RPMI7951 (cell line): ENCODE data around the gene TSHR. TPM values are rescaled to one million over a fixed set of nuclear protein-coding genes. Genes with fewer than 3 reads are reported as not detected.
"Not testable (repeated sequence)": the region's sequence is repeated elsewhere in the genome, so short reads cannot be mapped to it uniquely, and the experiment has no call there.

ENCODE experiments used
- DNase-seq: peaks from one replicate; pipeline ENCODE4 v3.0.0-alpha.2; 2012; ENCODE audit warnings: low read depth
- total RNA-seq: library from RNA; depleted of rRNA; stranded (reverse); fragments of >200 nt; shearing (Covaris generic); gene quantifications from 2 replicates; pipeline ENCODE4 v1.2.3, GENCODE V29; 2014

TSHR gene
- total RNA-seq, 1 experiment from 2014 or later: not detected

DNA sequence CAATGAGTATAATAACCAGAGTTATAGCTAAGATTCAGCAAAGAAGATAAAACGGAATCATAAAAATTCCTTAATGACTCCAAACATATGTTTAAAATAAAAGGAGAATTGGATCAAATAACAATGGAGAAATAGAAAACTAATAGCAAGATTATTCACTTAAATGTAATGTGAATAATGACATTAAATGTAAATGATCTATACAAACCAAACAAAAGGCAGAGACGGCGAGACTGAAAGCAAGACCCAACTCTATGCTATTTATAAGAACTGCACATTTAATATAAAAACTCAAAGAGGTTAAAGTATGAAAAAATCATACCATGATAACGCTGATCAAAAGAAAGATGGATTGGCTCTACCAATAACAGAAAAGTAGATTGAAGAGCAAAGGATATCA lies 3.9 kb upstream of the TSHR start:
- no peak for DNase-seq

DNA sequence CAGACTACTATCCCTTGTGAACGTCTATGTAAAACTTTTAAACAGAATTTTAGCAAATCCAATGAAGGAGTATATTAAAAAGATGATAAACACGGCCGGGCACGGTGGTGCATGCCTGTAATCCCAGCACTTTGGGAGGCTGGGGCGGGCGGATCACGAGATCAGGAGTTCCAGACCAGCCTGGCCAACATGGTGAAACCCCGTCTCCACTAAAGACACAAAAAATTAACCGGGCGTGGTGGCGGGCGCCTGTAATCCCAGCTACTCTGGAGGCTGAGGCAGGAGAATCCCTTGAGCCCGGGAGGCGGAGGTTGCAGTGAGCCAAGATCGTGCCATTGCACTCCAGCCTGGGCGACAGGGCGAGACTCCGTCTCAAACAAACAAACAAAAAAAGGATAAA lies 2.2 kb upstream of the TSHR start:
- DNase-seq: not testable (repeated sequence)

DNA sequence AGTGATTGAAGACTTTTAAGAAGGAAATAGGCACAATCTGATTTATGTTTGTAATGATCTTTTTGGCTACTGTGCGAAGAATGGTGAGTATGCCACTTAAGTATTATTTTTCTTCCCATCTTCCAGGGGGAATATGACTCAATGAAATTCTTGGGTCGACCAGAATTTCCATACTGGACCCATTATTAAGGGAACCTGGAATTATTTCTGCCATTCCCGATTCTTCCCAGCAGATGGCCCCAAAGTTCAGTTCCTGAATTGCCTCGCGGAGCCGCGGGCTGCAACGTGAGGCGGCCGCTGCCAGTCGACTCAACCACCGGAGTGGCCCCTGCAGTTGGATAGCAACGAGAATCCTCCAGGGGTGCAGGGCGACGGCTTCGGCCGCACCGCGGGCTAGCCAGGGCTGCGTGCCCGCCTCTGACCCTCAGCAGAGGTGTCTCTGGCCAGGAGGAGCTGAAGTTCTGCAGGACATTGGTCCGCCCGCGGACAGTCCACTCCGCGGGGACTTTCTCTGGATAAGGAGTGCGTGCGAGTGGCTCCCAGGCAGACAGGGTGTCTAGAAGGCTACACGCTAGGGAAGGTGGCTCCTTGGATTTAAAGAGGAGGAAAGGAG lies 628 bp upstream of the TSHR start:
- DNase-seq: peak; percentile 68

DNA sequence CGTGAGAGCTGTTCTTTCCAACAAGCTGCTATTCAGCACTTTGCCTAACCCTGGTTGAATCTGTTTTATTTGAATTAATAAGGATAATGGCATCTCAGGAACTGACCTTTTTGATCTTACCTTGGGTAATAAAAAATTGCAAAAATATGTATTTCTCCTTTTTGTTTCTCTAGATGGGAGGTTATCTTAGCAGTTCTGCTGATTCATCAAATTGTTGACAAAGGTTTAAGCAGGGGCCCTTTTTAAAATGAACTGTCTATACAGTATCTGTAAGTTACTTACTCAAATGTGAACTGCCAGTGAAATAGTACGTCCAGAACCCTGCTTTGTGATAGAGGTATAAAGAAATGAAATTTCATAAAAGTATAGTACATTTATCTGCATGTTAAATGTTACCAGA lies 681 bp downstream of the TSHR start:
- no peak for DNase-seq

DNA sequence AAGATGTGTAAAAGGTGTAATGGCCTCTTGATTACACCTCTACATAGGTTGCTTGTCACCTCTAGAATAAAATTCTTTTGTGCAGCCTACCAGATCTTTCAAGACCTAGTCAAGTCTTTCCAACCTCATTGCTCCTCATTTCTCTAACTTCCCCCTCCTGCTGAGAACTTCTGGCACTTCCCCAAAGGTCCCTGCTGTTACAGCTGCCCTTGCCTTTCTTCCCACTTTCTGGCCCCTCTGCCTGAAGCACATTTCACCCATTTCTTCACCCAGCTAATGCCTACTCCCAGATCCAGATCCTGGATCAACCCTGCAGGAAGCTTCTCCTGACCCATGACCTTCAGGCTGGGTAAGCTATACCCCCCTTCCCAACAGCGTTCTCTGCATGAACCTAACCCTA lies 1.5 kb downstream of the TSHR start:
- no peak for DNase-seq

DNA sequence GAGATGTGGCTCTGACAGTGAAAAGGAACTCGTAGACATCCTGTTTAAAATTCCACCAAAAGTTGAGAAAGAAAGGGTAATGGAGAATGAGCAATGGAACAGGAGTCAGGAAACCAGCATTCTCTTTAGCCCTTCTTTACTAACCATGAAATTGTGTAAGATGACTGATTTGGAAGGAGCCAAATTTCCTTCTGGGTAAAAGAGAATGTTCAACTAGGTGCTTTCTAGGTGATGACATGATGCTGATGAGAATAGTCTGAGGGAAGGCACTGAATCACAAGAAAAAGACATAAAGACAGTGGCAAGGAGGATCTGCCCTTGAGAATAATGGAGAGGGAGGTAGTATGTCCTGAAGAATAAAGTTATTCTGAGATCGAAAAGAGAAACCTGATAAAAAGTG lies 2.2 kb downstream of the TSHR start:
- DNase-seq: no peak

DNA sequence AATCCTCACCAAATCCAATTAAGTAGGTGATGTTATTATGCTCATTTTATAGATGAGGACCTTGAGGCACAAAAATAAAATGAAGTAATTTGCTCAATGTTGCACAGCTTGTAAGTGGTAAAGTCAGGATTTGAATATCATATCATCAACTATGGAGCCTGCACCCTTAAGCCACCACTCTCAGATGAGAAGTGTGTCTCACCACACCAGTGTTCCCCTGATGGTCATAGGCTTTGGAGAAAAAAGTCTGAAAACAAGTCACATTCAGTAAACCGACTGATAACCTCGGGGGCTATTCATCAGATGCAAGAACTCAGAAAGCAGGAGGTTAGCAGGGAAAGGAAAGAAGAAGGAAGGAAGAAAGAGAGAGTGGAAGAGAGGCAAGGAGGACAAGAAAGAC lies 2.8 kb downstream of the TSHR start:
- DNase-seq: no peak

DNA sequence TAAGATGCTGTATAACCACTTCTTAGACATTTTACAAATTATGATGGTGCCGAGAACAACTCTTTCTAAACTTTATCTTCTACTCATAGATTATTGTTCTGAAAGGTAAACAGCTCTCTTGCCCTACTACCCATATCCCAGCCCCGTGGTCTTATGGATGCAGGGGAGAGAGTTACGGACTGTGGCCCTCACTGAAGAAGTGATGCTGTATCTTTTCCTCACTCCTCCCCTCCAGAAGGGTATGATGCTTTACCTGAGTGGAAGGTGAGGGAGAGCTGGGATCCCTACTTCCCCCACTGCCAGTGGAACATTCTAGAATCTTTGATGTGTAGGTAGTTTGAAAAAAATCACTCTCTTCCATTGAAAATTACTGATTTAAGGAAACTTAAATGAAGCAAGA lies 3.5 kb downstream of the TSHR start:
- DNase-seq: no peak

DNA sequence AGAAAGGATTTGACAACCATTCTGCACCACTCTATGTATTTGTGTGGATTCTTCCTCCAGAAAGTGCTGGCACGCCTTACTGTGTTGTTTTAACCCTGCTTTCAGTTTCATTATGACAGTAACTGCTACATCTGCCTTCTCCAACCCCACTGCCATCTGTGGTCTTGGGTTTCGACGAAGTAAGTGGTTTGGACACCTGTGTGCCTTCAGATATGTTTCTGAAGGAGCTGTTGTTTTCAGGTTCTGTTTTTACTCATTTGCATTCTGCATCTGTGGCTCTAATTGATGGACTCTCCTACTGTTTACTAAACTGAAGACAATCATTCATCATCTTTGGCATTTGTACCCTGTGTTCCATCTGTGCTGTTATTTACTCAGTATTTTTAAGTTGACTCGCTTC lies 4.1 kb downstream of the TSHR start:
- peak; percentile 17 for DNase-seq

DNA sequence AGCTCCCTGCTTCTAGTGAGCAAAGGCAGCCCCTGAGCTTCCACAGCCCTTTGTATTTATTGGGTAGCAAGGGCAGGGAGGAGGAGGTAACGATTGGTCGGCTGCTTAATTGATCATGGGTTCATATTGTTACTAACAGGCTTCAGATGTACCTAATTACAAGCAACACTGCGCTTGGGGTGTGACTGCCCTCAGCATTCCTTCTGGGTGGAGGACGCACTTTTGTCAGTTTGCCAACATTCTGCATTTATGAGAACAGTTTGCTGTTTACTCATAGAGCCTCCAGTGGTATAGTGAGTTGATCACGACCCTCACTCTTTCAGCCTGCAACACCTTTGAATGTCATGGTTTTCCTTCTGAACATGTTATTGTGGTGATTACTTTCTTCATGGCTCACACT lies 9.6 kb downstream of the TSHR start:
- no peak for DNase-seq

DNA sequence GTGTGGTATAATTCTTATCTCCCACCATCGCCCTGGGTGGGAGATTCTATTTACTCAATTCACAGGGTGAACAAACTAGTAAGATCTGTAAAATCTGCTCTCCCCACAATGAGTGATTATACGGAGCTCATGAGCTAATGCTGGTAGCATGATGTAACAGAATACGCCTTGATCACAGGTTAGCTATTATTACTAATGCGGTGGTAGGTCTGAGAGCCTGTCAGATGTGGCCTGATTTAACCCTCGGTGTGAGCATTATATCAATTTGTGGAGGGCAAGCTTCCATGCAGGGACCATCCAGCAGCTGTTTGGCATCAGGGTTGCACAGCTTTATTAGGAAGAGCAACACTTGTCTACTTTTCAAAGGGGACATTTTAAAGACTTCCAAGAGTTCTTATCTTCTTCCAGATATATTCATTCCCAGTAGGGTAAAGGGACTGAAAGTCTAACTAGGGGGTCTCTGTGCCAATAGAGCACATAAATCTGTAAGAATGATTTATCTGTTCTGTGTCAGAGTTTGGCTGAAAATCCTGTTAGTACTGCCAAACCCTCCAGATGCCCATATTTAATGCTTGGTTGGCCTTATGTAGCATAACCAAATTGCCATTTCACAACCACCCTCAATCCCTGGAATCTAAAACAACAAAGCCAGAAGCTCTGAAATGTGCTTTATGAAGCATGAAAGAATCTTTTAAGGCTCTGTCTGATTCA lies 18.7 kb downstream of the TSHR start:
- DNase-seq: peak; percentile 10

DNA sequence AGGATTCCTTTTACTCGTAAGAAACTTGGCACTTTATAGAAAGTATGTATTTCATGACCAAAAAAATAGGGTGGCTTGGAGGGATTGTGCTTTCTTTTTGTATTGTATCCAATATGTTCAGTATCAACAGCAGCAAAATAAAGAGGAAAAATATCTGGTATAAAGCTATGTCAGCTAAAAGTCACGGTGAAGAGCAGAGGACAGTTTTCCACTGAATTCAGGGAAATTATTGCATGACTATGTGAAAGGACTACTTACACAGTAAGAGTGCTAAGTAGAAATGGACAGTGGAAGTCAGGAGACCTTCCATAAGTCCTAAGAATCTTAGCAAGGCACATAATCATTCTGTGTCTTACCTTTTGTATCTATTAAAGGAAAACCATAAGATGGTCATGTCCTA lies 19.3 kb downstream of the TSHR start:
- DNase-seq: no peak

DNA sequence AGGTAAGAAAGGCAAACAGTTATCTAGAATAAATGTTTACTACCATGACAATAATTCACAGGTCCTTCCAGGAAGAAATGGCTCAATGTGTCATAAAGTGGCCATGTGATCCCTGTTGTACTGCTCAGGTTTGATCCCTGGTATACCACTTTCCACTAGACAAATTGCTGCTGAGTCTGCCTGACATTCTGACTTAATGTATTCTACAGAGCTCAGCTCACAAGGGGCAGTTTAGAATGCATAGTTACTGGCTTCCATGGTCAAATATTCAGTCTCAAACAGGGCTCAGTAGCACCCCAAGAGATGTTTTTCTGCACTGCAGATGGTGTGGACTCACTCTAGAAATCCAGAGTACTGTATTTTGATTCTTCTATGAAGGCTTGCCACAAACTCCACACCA lies 21.8 kb downstream of the TSHR start:
- no peak for DNase-seq

DNA sequence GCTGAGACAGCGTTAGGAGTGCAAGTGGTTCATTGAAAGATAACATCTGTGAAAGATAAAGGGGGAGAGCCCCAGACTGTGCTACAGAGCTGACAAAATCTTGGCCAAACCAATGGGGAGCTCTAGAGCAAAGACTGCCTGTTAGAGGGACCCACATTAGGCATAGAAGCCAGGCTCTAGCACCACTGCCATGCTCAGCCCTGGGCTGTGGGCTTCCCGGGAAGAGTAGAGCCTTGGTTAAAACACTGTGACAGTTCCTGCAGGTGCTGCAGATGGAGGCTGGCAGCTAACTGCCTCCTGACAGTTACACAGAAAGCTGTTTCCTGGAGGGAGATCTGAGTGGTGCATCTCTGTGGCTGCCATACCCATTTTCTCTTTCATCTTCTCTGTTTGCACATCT lies 23.0 kb downstream of the TSHR start:
- DNase-seq: no peak

DNA sequence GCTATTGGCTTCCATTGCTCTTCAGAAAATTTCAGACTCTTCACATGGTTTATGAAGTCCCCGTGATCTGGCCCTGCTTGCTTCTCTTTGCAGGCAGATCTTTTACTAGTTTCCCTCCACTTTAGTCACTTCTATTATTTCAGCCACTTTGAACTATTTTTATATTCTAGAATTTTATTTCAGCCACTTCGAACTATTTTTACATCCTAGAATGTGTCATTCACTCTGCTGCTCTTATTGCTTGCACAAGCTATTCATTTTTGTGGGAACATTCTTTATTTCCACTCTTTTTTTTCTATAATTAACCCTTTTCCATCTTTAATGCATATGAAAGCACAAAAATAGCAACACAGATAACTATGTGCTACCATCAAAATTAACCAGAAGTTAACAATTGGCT lies 24.5 kb downstream of the TSHR start:
- no peak for DNase-seq

DNA sequence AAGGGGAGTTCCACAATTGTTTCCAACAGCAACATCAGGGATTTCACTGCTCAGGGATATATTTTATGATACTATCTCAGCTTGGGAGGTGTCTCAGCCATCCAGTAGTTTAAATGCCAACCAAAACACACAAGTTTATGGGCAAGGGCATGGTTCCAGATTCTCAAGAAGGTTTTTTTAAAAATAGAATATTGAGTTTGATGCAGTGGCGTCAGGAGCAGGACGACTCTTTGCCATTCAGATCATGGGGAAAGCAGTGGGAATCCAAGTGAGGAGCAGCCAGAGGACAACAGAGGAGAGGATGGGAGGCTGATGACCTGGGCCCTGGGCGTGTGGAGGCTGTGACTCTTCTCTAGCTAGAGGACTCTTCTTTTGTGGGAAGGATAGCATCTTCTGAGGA lies 25.7 kb downstream of the TSHR start:
- DNase-seq: no peak

DNA sequence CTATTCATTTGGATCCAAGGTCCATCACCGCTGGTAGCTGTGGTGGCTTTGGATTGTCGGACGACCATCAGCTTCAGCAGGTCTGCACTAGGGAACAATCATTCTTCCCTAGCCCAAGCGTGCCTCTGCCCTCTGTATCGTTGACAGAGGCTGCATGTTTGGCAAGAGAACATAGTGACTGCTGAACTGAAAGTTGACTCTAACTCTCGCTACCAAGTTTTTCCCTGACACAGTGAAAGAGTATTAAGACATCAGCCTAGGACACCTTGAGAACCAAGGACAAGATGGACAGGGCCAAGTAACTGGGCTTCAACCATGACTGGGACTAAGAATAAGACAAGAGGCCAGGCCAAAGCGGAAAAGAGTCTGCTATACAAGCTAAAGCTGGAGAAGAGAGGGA lies 26.3 kb downstream of the TSHR start:
- DNase-seq: no peak

DNA sequence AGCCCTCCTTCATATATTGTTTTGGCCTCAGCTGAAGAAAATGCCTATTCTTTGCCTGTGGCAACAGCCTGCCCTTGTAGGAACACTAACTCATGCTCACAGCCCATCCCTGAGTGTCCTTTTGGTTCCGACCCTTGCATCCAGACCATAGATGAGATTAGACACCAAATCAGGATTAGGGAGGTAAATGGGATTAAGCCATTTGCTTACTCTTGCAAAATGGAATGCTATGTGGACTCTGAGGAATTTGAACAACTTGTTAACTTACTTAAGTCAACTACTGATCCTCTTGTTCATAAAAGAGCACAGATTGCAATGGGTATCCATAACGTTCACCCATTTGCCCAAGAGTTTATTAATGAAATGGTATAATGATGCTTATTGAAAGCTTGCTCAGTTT lies 27.3 kb downstream of the TSHR start:
- no peak for DNase-seq

DNA sequence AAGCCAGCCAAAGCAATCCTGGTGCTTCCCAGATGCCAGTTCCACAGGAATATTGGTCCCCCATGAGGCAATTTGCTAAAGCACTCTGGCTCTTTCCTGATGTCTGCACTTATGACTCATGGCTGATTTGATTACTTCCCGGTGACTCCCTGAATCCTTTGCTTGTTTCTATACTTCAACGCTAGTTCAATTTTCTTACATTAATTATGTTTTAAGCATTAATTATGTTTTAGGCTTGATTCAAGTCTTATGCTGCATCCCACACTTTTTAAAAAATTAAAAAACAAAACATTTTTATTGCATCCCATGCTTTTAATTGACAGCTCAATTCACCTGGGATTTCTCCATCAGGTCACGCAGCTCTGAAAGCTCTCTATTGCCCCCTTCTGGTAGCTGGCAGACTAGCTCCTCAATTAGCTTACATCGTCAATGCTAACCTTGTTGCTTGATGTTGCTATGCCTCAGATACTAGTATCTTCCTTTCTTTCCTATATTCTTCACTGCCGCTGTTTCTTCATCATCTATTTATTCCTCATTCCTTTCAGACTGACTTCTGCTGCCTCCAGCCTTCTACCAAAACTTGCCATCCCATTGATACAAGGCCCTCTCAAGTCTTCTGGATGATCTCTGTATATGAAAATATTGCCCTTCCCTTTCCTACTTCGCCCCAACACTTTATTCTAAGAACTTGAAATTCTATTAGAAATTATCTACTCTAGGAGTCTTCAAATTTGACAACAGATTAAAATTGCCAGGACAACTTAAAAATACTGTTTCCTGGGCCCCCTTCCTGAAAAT lies 32.0 kb downstream of the TSHR start:
- DNase-seq: peak; percentile 57

DNA sequence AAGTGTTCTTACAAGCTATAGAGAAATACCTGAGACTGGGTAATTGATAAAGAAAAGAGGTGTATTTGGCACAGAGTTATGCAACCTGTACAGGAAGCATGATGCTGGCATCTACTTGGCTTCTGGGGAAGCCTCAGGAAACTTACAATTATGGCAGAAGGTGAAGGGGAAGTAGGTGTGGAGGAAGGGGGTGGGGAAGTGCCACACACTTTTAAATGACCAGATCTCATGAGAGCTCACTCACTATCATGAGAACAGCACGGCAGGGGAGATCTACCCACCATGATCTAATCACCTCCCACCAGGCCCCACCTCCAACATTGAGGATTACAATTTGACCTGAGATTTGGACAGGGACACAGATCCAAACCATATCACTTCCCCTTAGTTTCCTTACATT lies 32.8 kb downstream of the TSHR start:
- DNase-seq: no peak

DNA sequence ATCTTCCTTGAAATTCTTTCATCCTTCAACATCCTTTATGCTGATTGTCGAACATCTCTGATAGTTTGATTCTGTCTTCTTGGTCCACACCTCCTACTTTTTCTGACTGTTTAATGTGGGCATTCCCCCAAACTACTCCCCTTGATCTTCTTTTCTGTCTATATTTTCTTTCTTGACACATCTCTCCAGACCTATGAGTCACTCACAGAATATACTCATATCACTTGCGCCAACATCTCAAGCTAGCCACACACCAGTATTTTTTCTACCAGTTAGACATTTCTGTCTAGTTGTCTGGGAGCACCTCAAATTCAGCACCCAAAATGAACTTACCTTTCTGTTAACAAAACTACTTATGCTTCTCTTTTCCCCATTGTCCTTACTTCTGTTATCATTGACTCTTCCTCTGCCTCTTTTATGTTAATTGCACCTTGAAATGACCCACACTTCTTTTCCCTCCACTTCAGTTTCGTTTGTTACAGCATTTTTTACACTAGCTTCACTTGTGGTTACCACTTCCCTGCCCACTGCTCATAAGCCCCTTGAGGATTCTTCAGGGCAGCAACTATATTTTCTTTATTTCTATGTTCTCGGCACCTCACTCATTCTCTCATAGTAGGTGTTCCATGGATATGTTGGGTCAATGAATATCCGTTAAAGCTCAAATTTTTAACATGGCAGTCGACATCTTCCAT lies 33.5 kb downstream of the TSHR start:
- DNase-seq: no peak

DNA sequence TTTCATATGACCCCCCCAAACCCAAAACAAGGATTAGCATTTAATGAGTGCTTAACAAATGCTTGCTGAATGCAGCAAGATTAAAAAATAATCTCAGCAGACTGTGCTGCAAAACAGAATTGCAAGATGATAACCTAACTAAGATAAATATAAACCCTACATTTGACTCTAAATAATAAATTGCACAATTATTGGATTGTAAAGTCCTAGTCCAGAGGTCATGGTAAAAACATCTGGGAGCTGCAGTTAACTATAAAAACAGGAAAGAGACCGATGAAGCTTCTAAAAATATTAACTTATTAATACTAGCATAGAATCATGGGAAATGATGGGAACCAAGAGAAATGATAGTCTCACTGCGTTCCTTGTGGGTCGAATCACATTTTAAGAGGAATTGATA lies 37.2 kb downstream of the TSHR start:
- no peak for DNase-seq
